HepG2 (cell line): ENCODE data around the gene FOXR1. TPM values are rescaled to one million over a fixed set of nuclear protein-coding genes. Genes with fewer than 3 reads are reported as not detected.
A peak's percentile ranks its signal among the peaks of the same experiment; 100 is the strongest.

ENCODE experiments used
- BORCS8-MEF2B ChIP-seq: sonication (generic); formaldehyde crosslinking; IDR thresholded peaks from 2 replicates; pipeline ENCODE4 v1.8.0; 2022; ENCODE audit warnings: mild to moderate bottlenecking, missing genetic modification reagents
- ELF1 ChIP-seq: sonication (generic); formaldehyde crosslinking; IDR thresholded peaks from 2 replicates; pipeline ENCODE4 v1.4.0; 2020; ENCODE audit warnings: missing genetic modification reagents
- MYNN ChIP-seq: sonication (generic); formaldehyde crosslinking; IDR thresholded peaks from 2 replicates; pipeline ENCODE4 v1.4.0; 2020; ENCODE audit warnings: mild to moderate bottlenecking, low read depth, missing genetic modification reagents
- NR2F6 ChIP-seq, 2 experiments: IDR thresholded peaks; 2 replicates each; pipeline ENCODE4 v1.6.1; 2016; ENCODE audit warnings: antibody characterized with exemption in 1 of 2, mild to moderate bottlenecking in 1 of 2
- POGK ChIP-seq: sonication (generic); formaldehyde crosslinking; conservative IDR thresholded peaks from 2 replicates; pipeline ENCODE4 v1.8.0; 2022; ENCODE audit warnings: mild to moderate bottlenecking, moderate library complexity, missing genetic modification reagents
- RAD21 ChIP-seq: fragments of 450-650 bp; formaldehyde crosslinking; IDR thresholded peaks from 2 replicates; pipeline ENCODE4 v1.5.0; 2020; ENCODE audit warnings: mild to moderate bottlenecking
- RARA ChIP-seq: IDR thresholded peaks from 2 replicates; pipeline ENCODE4 v1.6.1; 2016; ENCODE audit warnings: missing genetic modification reagents, missing compliant biosample characterization
- SATB2 ChIP-seq: sonication (generic); formaldehyde crosslinking; IDR thresholded peaks from 2 replicates; pipeline ENCODE4 v1.5.0; 2020; ENCODE audit warnings: missing genetic modification reagents
- XRCC5 ChIP-seq: fragments of 200-400 bp; formaldehyde crosslinking; optimal IDR thresholded peaks from 2 replicates; pipeline ENCODE3; 2017; ENCODE audit warnings: mild to moderate bottlenecking, low read length
- ZFY ChIP-seq: sonication (generic); formaldehyde crosslinking; IDR thresholded peaks from 2 replicates; pipeline ENCODE4 v1.4.0; 2020; ENCODE audit warnings: missing genetic modification reagents
- ZKSCAN1 ChIP-seq: fragments of 150-350 bp; IDR thresholded peaks from 2 replicates; pipeline ENCODE4 v1.6.1; 2014; ENCODE audit warnings: low read length
- ZNF883 ChIP-seq: sonication (generic); formaldehyde crosslinking; IDR thresholded peaks from 2 replicates; pipeline ENCODE4 v1.5.1; 2020; ENCODE audit warnings: mild to moderate bottlenecking, missing genetic modification reagents; ENCODE audit errors: not compliant biosample characterization
- ZSCAN9 ChIP-seq: IDR thresholded peaks from 2 replicates; pipeline ENCODE4 v1.6.1; 2016; ENCODE audit warnings: borderline replicate concordance
- polyA plus RNA-seq, 8 experiments: library from polyadenylated mRNA; depleted of rRNA in 3 of 8; stranded (reverse) in 7 of 8; unstranded in 1 of 8; fragments of >200 nt; fragmentation: Illumina TruSeq in 4 of 8; extraction: Trizol in 4 of 8; gene quantifications; 2 replicates each; pipeline versions ENCODE4 v1.2.1 to v1.2.3, GENCODE V29; 2011 to 2016; ENCODE audit warnings: low read depth in 4 of 8, missing spikeins in 1 of 8, mixed read lengths in 1 of 8; ENCODE audit not compliant: insufficient read depth in 1 of 8
- total RNA-seq, 5 experiments: library from RNA; depleted of rRNA; stranded (reverse); fragments of >200 nt; fragmentation: Illumina TruSeq; extraction: Trizol; gene quantifications; 2 replicates each; pipeline ENCODE4 v1.2.3, GENCODE V29; 2016; ENCODE audit warnings: low read depth in 1 of 5
- TF ChIP-seq, protein P1 (sequence below): sonication (generic); formaldehyde crosslinking; IDR thresholded peaks from 2 replicates; pipeline ENCODE4 v1.4.0; 2020; ENCODE audit warnings: missing genetic modification reagents
- TF ChIP-seq, protein P2 (sequence below): sonication (generic); formaldehyde crosslinking; IDR thresholded peaks from 2 replicates; pipeline ENCODE4 v1.8.0; 2022; ENCODE audit warnings: missing genetic modification reagents, mild to moderate bottlenecking, moderate library complexity, borderline replicate concordance
- TF ChIP-seq, protein P3 (sequence below): sonication (generic); formaldehyde crosslinking; IDR thresholded peaks from 2 replicates; pipeline ENCODE4 v1.4.0; 2020; ENCODE audit warnings: mild to moderate bottlenecking, missing genetic modification reagents

Gene FOXR1
- total and polyA plus RNA-seq, 2 of the 13 experiments (the other 11 are each of a cell fraction or from before 2014, with no cell fraction given): not detected

DNA sequence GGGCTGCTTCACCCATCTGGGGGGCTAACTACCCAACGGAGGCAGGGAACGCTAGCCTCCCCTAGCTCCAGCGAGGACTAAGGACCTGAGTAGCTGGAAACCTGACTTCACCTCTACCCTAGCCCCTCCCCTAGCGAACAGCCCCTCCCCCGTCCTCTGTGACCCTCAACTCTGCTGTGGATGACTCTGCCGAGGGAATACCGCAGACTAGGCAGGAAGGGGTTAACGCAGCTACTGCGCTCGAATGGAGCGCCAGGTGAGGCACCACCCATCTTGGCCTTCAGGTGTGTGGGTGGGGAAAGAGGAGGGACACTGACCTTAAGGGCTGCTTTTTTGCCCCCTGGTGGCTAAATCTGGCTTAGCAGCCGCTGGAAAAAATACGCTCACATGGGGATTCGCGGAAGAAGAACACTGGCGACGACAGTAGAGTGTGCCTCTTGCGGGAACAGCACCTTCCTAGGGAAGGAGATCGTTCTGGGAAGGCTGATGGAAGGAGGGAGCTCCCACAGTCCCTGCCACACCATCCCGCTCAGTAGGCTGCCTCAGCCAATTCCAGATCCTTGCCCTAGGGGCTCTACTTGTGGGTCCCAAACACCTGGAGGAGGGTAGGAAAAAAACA lies 41.4 kb upstream of the FOXR1 start (continued):
- TF ChIP-seq, protein P1, sequence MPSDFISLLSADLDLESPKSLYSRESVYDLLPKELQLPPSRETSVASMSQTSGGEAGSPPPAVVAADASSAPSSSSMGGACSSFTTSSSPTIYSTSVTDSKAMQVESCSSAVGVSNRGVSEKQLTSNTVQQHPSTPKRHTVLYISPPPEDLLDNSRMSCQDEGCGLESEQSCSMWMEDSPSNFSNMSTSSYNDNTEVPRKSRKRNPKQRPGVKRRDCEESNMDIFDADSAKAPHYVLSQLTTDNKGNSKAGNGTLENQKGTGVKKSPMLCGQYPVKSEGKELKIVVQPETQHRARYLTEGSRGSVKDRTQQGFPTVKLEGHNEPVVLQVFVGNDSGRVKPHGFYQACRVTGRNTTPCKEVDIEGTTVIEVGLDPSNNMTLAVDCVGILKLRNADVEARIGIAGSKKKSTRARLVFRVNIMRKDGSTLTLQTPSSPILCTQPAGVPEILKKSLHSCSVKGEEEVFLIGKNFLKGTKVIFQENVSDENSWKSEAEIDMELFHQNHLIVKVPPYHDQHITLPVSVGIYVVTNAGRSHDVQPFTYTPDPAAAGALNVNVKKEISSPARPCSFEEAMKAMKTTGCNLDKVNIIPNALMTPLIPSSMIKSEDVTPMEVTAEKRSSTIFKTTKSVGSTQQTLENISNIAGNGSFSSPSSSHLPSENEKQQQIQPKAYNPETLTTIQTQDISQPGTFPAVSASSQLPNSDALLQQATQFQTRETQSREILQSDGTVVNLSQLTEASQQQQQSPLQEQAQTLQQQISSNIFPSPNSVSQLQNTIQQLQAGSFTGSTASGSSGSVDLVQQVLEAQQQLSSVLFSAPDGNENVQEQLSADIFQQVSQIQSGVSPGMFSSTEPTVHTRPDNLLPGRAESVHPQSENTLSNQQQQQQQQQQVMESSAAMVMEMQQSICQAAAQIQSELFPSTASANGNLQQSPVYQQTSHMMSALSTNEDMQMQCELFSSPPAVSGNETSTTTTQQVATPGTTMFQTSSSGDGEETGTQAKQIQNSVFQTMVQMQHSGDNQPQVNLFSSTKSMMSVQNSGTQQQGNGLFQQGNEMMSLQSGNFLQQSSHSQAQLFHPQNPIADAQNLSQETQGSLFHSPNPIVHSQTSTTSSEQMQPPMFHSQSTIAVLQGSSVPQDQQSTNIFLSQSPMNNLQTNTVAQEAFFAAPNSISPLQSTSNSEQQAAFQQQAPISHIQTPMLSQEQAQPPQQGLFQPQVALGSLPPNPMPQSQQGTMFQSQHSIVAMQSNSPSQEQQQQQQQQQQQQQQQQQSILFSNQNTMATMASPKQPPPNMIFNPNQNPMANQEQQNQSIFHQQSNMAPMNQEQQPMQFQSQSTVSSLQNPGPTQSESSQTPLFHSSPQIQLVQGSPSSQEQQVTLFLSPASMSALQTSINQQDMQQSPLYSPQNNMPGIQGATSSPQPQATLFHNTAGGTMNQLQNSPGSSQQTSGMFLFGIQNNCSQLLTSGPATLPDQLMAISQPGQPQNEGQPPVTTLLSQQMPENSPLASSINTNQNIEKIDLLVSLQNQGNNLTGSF (CRISPR knock-in tag): no peak
- TF ChIP-seq RAD21: peak; percentile 81
- TF ChIP-seq, protein P2, sequence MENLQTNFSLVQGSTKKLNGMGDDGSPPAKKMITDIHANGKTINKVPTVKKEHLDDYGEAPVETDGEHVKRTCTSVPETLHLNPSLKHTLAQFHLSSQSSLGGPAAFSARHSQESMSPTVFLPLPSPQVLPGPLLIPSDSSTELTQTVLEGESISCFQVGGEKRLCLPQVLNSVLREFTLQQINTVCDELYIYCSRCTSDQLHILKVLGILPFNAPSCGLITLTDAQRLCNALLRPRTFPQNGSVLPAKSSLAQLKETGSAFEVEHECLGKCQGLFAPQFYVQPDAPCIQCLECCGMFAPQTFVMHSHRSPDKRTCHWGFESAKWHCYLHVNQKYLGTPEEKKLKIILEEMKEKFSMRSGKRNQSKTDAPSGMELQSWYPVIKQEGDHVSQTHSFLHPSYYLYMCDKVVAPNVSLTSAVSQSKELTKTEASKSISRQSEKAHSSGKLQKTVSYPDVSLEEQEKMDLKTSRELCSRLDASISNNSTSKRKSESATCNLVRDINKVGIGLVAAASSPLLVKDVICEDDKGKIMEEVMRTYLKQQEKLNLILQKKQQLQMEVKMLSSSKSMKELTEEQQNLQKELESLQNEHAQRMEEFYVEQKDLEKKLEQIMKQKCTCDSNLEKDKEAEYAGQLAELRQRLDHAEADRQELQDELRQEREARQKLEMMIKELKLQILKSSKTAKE (CRISPR knock-in tag): 0 out of 2 replicates have a peak, but pooled peaks have one; percentile 7
- peak; percentile 36; the same call in 1 of the 2 replicates for TF ChIP-seq ZFY (CRISPR knock-in tag)
- TF ChIP-seq, protein P3, sequence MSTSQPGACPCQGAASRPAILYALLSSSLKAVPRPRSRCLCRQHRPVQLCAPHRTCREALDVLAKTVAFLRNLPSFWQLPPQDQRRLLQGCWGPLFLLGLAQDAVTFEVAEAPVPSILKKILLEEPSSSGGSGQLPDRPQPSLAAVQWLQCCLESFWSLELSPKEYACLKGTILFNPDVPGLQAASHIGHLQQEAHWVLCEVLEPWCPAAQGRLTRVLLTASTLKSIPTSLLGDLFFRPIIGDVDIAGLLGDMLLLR: no peak
- TF ChIP-seq NR2F6 (IDR thresholded peaks at IDR 0.05): peak; percentile 59
- TF ChIP-seq NR2F6 (CRISPR knock-in tag; IDR thresholded peaks at IDR 0.05): peak; percentile 64; the same call in 1 of the 2 replicates
- TF ChIP-seq BORCS8-MEF2B (CRISPR knock-in tag): no peak
- TF ChIP-seq ELF1 (CRISPR knock-in tag): peak; percentile 32; the same call in 1 of the 2 replicates
- no peak for TF ChIP-seq SATB2 (CRISPR knock-in tag)
- TF ChIP-seq POGK (CRISPR knock-in tag): 0 out of 2 replicates have a peak, but pooled peaks have one; percentile 44
- TF ChIP-seq ZKSCAN1: no peak
- peak; percentile 65; the same call in 1 of the 2 replicates for TF ChIP-seq MYNN (CRISPR knock-in tag)
- TF ChIP-seq RARA (CRISPR knock-in tag): 0 out of 2 replicates have a peak, but pooled peaks have one; percentile 7
- TF ChIP-seq ZNF883 (CRISPR knock-in tag): peak; percentile 43
- TF ChIP-seq XRCC5: peak; percentile 88
- 0 out of 2 replicates have a peak, but pooled peaks have one; percentile 40 for TF ChIP-seq ZSCAN9
